SHP77 treated with DMSO at 0.1 percent for 48 hours (cell line): ENCODE measurements around the gene KLRC4.
"Not testable (repeated sequence)": the region's sequence is repeated elsewhere in the genome, so short reads cannot be mapped to it uniquely, and the experiment has no call there.

Source experiments
- DNase-seq: peaks from one replicate; lab custom pipeline; 2025; lab: John Stamatoyannopoulos, UW

KLRC4 gene

GRCh38 chr12:10368206-10369171 is 41.1 kb downstream of the KLRC4 start:
- no peak for DNase-seq

- DNase-seq = not testable (repeated sequence)
Measured at GRCh38 chr12:10367714-10368113, 41.8 kb downstream of the KLRC4 start.

GRCh38 chr12:10366875-10367274 is 42.7 kb downstream of the KLRC4 start:
- DNase-seq = no peak

GRCh38 chr12:10365696-10366405 is 43.7 kb downstream of the KLRC4 start:
- DNase-seq = no peak

- DNase-seq = no peak
Measured at GRCh38 chr12:10364815-10365622, 44.5 kb downstream of the KLRC4 start.

GRCh38 chr12:10363914-10364814 is 45.4 kb downstream of the KLRC4 start:
- peak; percentile 48 for DNase-seq

- no peak for DNase-seq
Measured at GRCh38 chr12:10363658-10363913, 46.0 kb downstream of the KLRC4 start.

GRCh38 chr12:10362828-10363657 is 46.5 kb downstream of the KLRC4 start:
- no peak for DNase-seq

GRCh38 chr12:10362325-10362724 is 47.2 kb downstream of the KLRC4 start:
- no peak for DNase-seq

- DNase-seq = no peak
Measured at GRCh38 chr12:10361622-10362021, 47.9 kb downstream of the KLRC4 start.

GRCh38 chr12:10361084-10361483 is 48.5 kb downstream of the KLRC4 start:
- peak; percentile 76 for DNase-seq

- DNase-seq = no peak
Measured at GRCh38 chr12:10358969-10359368, 50.6 kb downstream of the KLRC4 start.

- DNase-seq = peak; percentile 51
Measured at GRCh38 chr12:10358131-10358530, 51.4 kb downstream of the KLRC4 start.
